Mesenchymal stem cell (in vitro differentiated cells and primary cell): ENCODE data around the gene NPIPA1.
A peak's percentile ranks its signal among the peaks of the same experiment; 100 is the strongest.
"Not testable (repeated sequence)": the region's sequence is repeated elsewhere in the genome, so short reads cannot be mapped to it uniquely, and the experiment has no call there.

Experiments used
- DNase-seq: peaks from one replicate; pipeline ENCODE4 v3.0.0-alpha.2; 2013
- H2AFZ ChIP-seq: one replicate; pipeline ENCODE4 v1.6.1; 2013; ENCODE audit warnings: low read depth, mild to moderate bottlenecking, control low read depth, inconsistent platforms, low read length, moderate library complexity
- H2AK5ac ChIP-seq: 2 replicates; pipeline ENCODE4 v1.6.1; 2013; ENCODE audit warnings: low read length, moderate library complexity, mild to moderate bottlenecking, inconsistent platforms; ENCODE audit not compliant: severe bottlenecking
- H2BK120ac ChIP-seq: one replicate; pipeline ENCODE4 v1.6.1; 2013; ENCODE audit warnings: low read depth, mild to moderate bottlenecking, inconsistent platforms, low read length, moderate library complexity
- H2BK12ac ChIP-seq, 2 experiments: one replicate each; pipeline ENCODE4 v1.6.1; 2013; ENCODE audit warnings: inconsistent platforms in 2 of 2, low read length in 2 of 2, mild to moderate bottlenecking in 2 of 2, moderate library complexity in 2 of 2, control low read depth in 1 of 2
- H2BK15ac ChIP-seq: one replicate; pipeline ENCODE4 v1.6.1; 2013; ENCODE audit warnings: mild to moderate bottlenecking, low read depth, inconsistent platforms; ENCODE audit not compliant: poor library complexity, severe bottlenecking
- H2BK5ac ChIP-seq: 2 replicates; pipeline ENCODE4 v1.6.1; 2013; ENCODE audit warnings: low read depth, mild to moderate bottlenecking, low read length, control low read depth, inconsistent platforms; ENCODE audit not compliant: poor library complexity, severe bottlenecking
- H3K14ac ChIP-seq, 2 experiments: one replicate each; pipeline ENCODE4 v1.6.1; 2013; ENCODE audit warnings: inconsistent platforms in 2 of 2, low read length in 2 of 2, control low read depth in 1 of 2, mild to moderate bottlenecking in 1 of 2, moderate library complexity in 1 of 2
- H3K18ac ChIP-seq, 2 experiments: one replicate each; pipeline ENCODE4 v1.6.1; 2013; ENCODE audit warnings: inconsistent platforms in 2 of 2, low read length in 2 of 2, control low read depth in 1 of 2, low read depth in 1 of 2, mild to moderate bottlenecking in 1 of 2
- H3K23ac ChIP-seq, 2 experiments: one replicate each; pipeline ENCODE4 v1.6.1; 2013; ENCODE audit warnings: inconsistent platforms in 2 of 2, low read length in 2 of 2, mild to moderate bottlenecking in 2 of 2, moderate library complexity in 2 of 2, control low read depth in 1 of 2
- H3K27ac ChIP-seq: 2 replicates; pipeline ENCODE4 v1.5.1; 2013; ENCODE audit warnings: mild to moderate bottlenecking, moderate library complexity, low read length, control low read depth, inconsistent platforms; ENCODE audit not compliant: poor library complexity, severe bottlenecking
- H3K27me3 ChIP-seq, 2 experiments: 2 replicates each; pipeline versions ENCODE4 v1.6.1 to v1.7.0; 2013; ENCODE audit warnings: low read length in 2 of 2, mild to moderate bottlenecking in 2 of 2, moderate library complexity in 2 of 2, control low read depth in 1 of 2, inconsistent platforms in 1 of 2; ENCODE audit not compliant: control insufficient read depth in 1 of 2, insufficient read depth in 1 of 2
- H3K36me3 ChIP-seq, 2 experiments: 2 replicates each; pipeline versions ENCODE4 v1.6.1 to v1.7.0; 2013; ENCODE audit warnings: low read length in 2 of 2, control low read depth in 1 of 2, inconsistent platforms in 1 of 2, low read depth in 1 of 2, mild to moderate bottlenecking in 1 of 2; ENCODE audit not compliant: insufficient read depth in 2 of 2, control insufficient read depth in 1 of 2
- H3K4ac ChIP-seq, 2 experiments: one replicate each; pipeline ENCODE4 v1.6.1; 2013; ENCODE audit warnings: inconsistent platforms in 2 of 2, low read length in 2 of 2, mild to moderate bottlenecking in 2 of 2, moderate library complexity in 2 of 2, control low read depth in 1 of 2, low read depth in 1 of 2
- H3K4me1 ChIP-seq: 2 replicates; pipeline ENCODE4 v1.6.1; 2013; ENCODE audit warnings: low read depth, low read length, control low read depth; ENCODE audit not compliant: control insufficient read depth, insufficient read depth
- H3K4me2 ChIP-seq: 2 replicates; pipeline ENCODE4 v1.6.1; 2013; ENCODE audit warnings: low read length, mild to moderate bottlenecking, inconsistent platforms; ENCODE audit not compliant: poor library complexity, severe bottlenecking
- H3K4me3 ChIP-seq, 2 experiments: 2 replicates each; pipeline versions ENCODE4 v1.5.1 to v1.7.0; 2013; ENCODE audit warnings: low read length in 2 of 2, mild to moderate bottlenecking in 2 of 2, control low read depth in 1 of 2, low read depth in 1 of 2; ENCODE audit not compliant: insufficient read depth in 1 of 2
- H3K79me1 ChIP-seq: replicated peaks from 2 replicates; pipeline ENCODE4 v1.6.1; 2013; ENCODE audit warnings: mild to moderate bottlenecking, control low read depth, low read length, inconsistent platforms; ENCODE audit not compliant: poor library complexity, severe bottlenecking
- H3K9ac ChIP-seq: 2 replicates; pipeline ENCODE4 v1.7.0; 2013; ENCODE audit warnings: mild to moderate bottlenecking, low read length, moderate library complexity
- H3K9me3 ChIP-seq: 2 replicates; pipeline ENCODE4 v1.7.0; 2013; ENCODE audit warnings: mild to moderate bottlenecking, low read length; ENCODE audit not compliant: control insufficient read depth
- H4K8ac ChIP-seq: one replicate; pipeline ENCODE4 v1.6.1; 2013; ENCODE audit warnings: inconsistent platforms, mild to moderate bottlenecking, low read length, moderate library complexity
- H4K91ac ChIP-seq: one replicate; pipeline ENCODE4 v1.6.1; 2013; ENCODE audit warnings: mild to moderate bottlenecking, low read length, inconsistent platforms
- WGBS: methylation state at CpG from one replicate; pipeline ENCODE4 v1.1.7; 2013; ENCODE audit warnings: mixed read lengths; 5-methylcytosine and 5-hydroxymethylcytosine counted together

The NPIPA1 gene

GRCh38 chr16:14910833-14911629 is 26.2 kb upstream of the NPIPA1 start:
- H2AK5ac ChIP-seq, DNase-seq, H4K8ac ChIP-seq, H3K9me3 ChIP-seq, H4K91ac ChIP-seq, H2AFZ ChIP-seq, H2BK15ac ChIP-seq, H3K27me3 ChIP-seq, H3K4ac ChIP-seq, H3K4me2 ChIP-seq, H3K23ac ChIP-seq, H3K79me1 ChIP-seq, H3K4me3 ChIP-seq, H3K9ac ChIP-seq, H2BK120ac ChIP-seq, H3K36me3 ChIP-seq, H3K4me1 ChIP-seq, H3K14ac ChIP-seq, H3K18ac ChIP-seq, H2BK12ac ChIP-seq, H3K27ac ChIP-seq, H2BK5ac ChIP-seq: not testable (repeated sequence)
- no CpG with 5 or more reads among the region's 85 CpGs for WGBS

- H4K8ac ChIP-seq, H3K9ac ChIP-seq, H3K9me3 ChIP-seq, H4K91ac ChIP-seq, H2BK12ac ChIP-seq, H2BK15ac ChIP-seq, H2BK5ac ChIP-seq, H3K79me1 ChIP-seq, H3K23ac ChIP-seq, H3K36me3 ChIP-seq, H3K4ac ChIP-seq, H3K14ac ChIP-seq, H3K27me3 ChIP-seq, H2BK120ac ChIP-seq, H2AFZ ChIP-seq, H3K27ac ChIP-seq, H3K18ac ChIP-seq, DNase-seq, H2AK5ac ChIP-seq, H3K4me2 ChIP-seq, H3K4me1 ChIP-seq: not testable (repeated sequence)
- WGBS = 0% methylated on average over 8 of the region's 33 CpGs
- H3K4me3 ChIP-seq = peak overlapping the region; percentile 46 to 53
These were observed 25.3 kb upstream of the NPIPA1 start for GRCh38 chr16:14911954-14912353.

GRCh38 chr16:14912588-14912987 is 24.7 kb upstream of the NPIPA1 start:
- H2AK5ac ChIP-seq, H3K4me2 ChIP-seq, DNase-seq, H3K23ac ChIP-seq, H3K14ac ChIP-seq, H3K36me3 ChIP-seq, H2AFZ ChIP-seq, H3K27me3 ChIP-seq, H2BK5ac ChIP-seq, H3K27ac ChIP-seq, H2BK15ac ChIP-seq, H4K8ac ChIP-seq, H2BK120ac ChIP-seq, H3K4ac ChIP-seq, H4K91ac ChIP-seq, H2BK12ac ChIP-seq, H3K4me3 ChIP-seq, H3K4me1 ChIP-seq, H3K79me1 ChIP-seq, H3K9me3 ChIP-seq, H3K18ac ChIP-seq, H3K9ac ChIP-seq: not testable (repeated sequence)
- WGBS = no CpG with 5 or more reads among the region's 11 CpGs

- not testable (repeated sequence) for H3K18ac ChIP-seq, H3K23ac ChIP-seq, H3K9ac ChIP-seq, H2BK15ac ChIP-seq, H3K4me1 ChIP-seq, H3K4me3 ChIP-seq, H3K4ac ChIP-seq, H2AK5ac ChIP-seq, H2BK120ac ChIP-seq, H2AFZ ChIP-seq, H3K27ac ChIP-seq, H3K14ac ChIP-seq, H3K79me1 ChIP-seq, H3K4me2 ChIP-seq, H4K91ac ChIP-seq, H4K8ac ChIP-seq, H2BK5ac ChIP-seq, H2BK12ac ChIP-seq, H3K36me3 ChIP-seq, DNase-seq, H3K9me3 ChIP-seq, H3K27me3 ChIP-seq
- no CpG with 5 or more reads among the region's 21 CpGs for WGBS
These were observed 18.7 kb upstream of the NPIPA1 start for GRCh38 chr16:14918504-14918903.
